H9 (cell line): ENCODE data around the gene LRP8. TPM values are rescaled to one million over a fixed set of nuclear protein-coding genes. Genes with fewer than 3 reads are reported as not detected.

Source experiments
- DNase-seq: peaks from one replicate; pipeline ENCODE4 v3.0.0-alpha.2; 2017
- H2AFZ ChIP-seq: one replicate; pipeline ENCODE4 v1.6.1; 2013; ENCODE audit warnings: mild to moderate bottlenecking, low read length, control low read depth, moderate library complexity
- H2AK5ac ChIP-seq: 2 replicates; pipeline ENCODE4 v1.6.1; 2013; ENCODE audit warnings: low read length, control low read depth, mixed read lengths; ENCODE audit not compliant: insufficient read length
- H2BK120ac ChIP-seq: one replicate; pipeline ENCODE4 v1.6.1; 2013; ENCODE audit warnings: low read depth, mild to moderate bottlenecking, low read length, control low read depth, inconsistent platforms; ENCODE audit not compliant: poor library complexity, severe bottlenecking
- H2BK12ac ChIP-seq: 2 replicates; pipeline ENCODE4 v1.6.1; 2013; ENCODE audit warnings: low read length, control low read depth, mixed read lengths, low read depth; ENCODE audit not compliant: insufficient read length
- H2BK15ac ChIP-seq: 2 replicates; pipeline ENCODE4 v1.6.1; 2013; ENCODE audit warnings: low read depth, low read length, control low read depth
- H2BK20ac ChIP-seq: one replicate; pipeline ENCODE4 v1.6.1; 2013; ENCODE audit warnings: low read depth, mild to moderate bottlenecking, low read length, control low read depth, inconsistent platforms; ENCODE audit not compliant: poor library complexity, severe bottlenecking
- H2BK5ac ChIP-seq: 2 replicates; pipeline ENCODE4 v1.6.1; 2013; ENCODE audit warnings: low read length, control low read depth, mixed read lengths; ENCODE audit not compliant: insufficient read length
- H3K14ac ChIP-seq: 2 replicates; pipeline ENCODE4 v1.6.1; 2013; ENCODE audit warnings: low read length, control low read depth; ENCODE audit not compliant: insufficient read depth
- H3K18ac ChIP-seq: 2 replicates; pipeline ENCODE4 v1.6.1; 2013; ENCODE audit warnings: low read depth, mild to moderate bottlenecking, mixed read lengths, low read length, control low read depth; ENCODE audit not compliant: insufficient read length
- H3K23ac ChIP-seq: 2 replicates; pipeline ENCODE4 v1.6.1; 2013; ENCODE audit warnings: low read length, control low read depth, mixed read lengths, low read depth; ENCODE audit not compliant: insufficient read length
- H3K23me2 ChIP-seq: 2 replicates; pipeline ENCODE4 v1.6.1; 2013; ENCODE audit warnings: low read depth, mild to moderate bottlenecking, mixed read lengths, low read length, control low read depth; ENCODE audit not compliant: insufficient read length, poor library complexity, severe bottlenecking
- H3K27ac ChIP-seq: 2 replicates; pipeline ENCODE4 v1.5.1; 2013; ENCODE audit warnings: low read length, control low read depth, mixed read lengths, low read depth; ENCODE audit not compliant: insufficient read length
- H3K27me3 ChIP-seq: 2 replicates; pipeline ENCODE4 v1.6.1; 2013; ENCODE audit warnings: low read length, control low read depth, inconsistent platforms; ENCODE audit not compliant: insufficient read depth
- H3K4ac ChIP-seq: 2 replicates; pipeline ENCODE4 v1.6.1; 2013; ENCODE audit warnings: low read depth, mild to moderate bottlenecking, control low read depth, inconsistent platforms, low read length, moderate library complexity
- H3K4me1 ChIP-seq: 2 replicates; pipeline ENCODE4 v1.6.1; 2013; ENCODE audit warnings: low read length, control low read depth, inconsistent platforms; ENCODE audit not compliant: insufficient read depth
- H3K4me2 ChIP-seq: 2 replicates; pipeline ENCODE4 v1.6.1; 2013; ENCODE audit warnings: low read length, control low read depth, mixed read lengths; ENCODE audit not compliant: insufficient read length, insufficient read depth
- H3K56ac ChIP-seq: 2 replicates; pipeline ENCODE4 v1.6.1; 2013; ENCODE audit warnings: low read depth, mild to moderate bottlenecking, mixed read lengths, low read length, control low read depth; ENCODE audit not compliant: insufficient read length
- H3K79me1 ChIP-seq: 2 replicates; pipeline ENCODE4 v1.6.1; 2013; ENCODE audit warnings: low read depth, mild to moderate bottlenecking, moderate library complexity, low read length, control low read depth, inconsistent platforms; ENCODE audit not compliant: insufficient read depth, poor library complexity, severe bottlenecking
- H3K79me2 ChIP-seq: 2 replicates; pipeline ENCODE4 v1.6.1; 2013; ENCODE audit warnings: low read length, control low read depth, inconsistent platforms; ENCODE audit not compliant: insufficient read depth
- H3K9ac ChIP-seq: 2 replicates; pipeline ENCODE4 v1.6.1; 2013; ENCODE audit warnings: low read length, control low read depth, mixed read lengths; ENCODE audit not compliant: insufficient read length; ENCODE audit errors: extremely low read depth
- H3K9me3 ChIP-seq: one replicate; pipeline ENCODE4 v1.6.1; 2013; ENCODE audit warnings: low read depth, low read length, inconsistent platforms; ENCODE audit not compliant: control insufficient read depth
- H3T11ph ChIP-seq: one replicate; pipeline ENCODE4 v1.6.1; 2013; ENCODE audit warnings: mild to moderate bottlenecking, low read length, control low read depth, inconsistent platforms
- H4K20me1 ChIP-seq: one replicate; pipeline ENCODE4 v1.6.1; 2013; ENCODE audit not compliant: control insufficient read depth, insufficient read length, insufficient read depth
- H4K5ac ChIP-seq: 2 replicates; pipeline ENCODE4 v1.6.1; 2013; ENCODE audit warnings: low read depth, mild to moderate bottlenecking, mixed read lengths, low read length, control low read depth; ENCODE audit not compliant: insufficient read length
- H4K8ac ChIP-seq: replicated peaks from 2 replicates; pipeline ENCODE4 v1.6.1; 2013; ENCODE audit warnings: low read length, control low read depth, mixed read lengths, low read depth; ENCODE audit not compliant: insufficient read length
- H4K91ac ChIP-seq: 2 replicates; pipeline ENCODE4 v1.6.1; 2013; ENCODE audit warnings: low read depth, mild to moderate bottlenecking, moderate library complexity, mixed read lengths, low read length, control low read depth; ENCODE audit not compliant: insufficient read length
- H3K27ac Mint-ChIP-seq, 3 experiments: 2 replicates in 2 of 3; 3 replicates in 1 of 3; pipeline ENCODE4 v1.8.0; 2020 to 2021; ENCODE audit warnings: mixed read lengths in 3 of 3, mild to moderate bottlenecking in 1 of 3, moderate library complexity in 1 of 3
- H3K27me3 Mint-ChIP-seq: 2 replicates; pipeline ENCODE4 v1.8.0; 2021; ENCODE audit warnings: low read depth, mild to moderate bottlenecking, moderate library complexity, mixed read lengths
- H3K36me3 Mint-ChIP-seq, 3 experiments: 2 replicates in 2 of 3; 3 replicates in 1 of 3; pipeline ENCODE4 v1.8.0; 2020 to 2021; ENCODE audit warnings: low read depth in 3 of 3, mixed read lengths in 3 of 3; ENCODE audit not compliant: insufficient read depth in 1 of 3
- H3K4me1 Mint-ChIP-seq, 2 experiments: 2 replicates each; pipeline ENCODE4 v1.8.0; 2020; ENCODE audit warnings: mixed read lengths in 2 of 2
- H3K4me3 Mint-ChIP-seq, 2 experiments: 2 replicates in 1 of 2; 3 replicates in 1 of 2; pipeline ENCODE4 v1.8.0; 2020 to 2021; ENCODE audit warnings: mild to moderate bottlenecking in 2 of 2, mixed read lengths in 2 of 2, moderate library complexity in 1 of 2
- H3K9me3 Mint-ChIP-seq, 2 experiments: 2 replicates in 1 of 2; 3 replicates in 1 of 2; pipeline ENCODE4 v1.8.0; 2020; ENCODE audit warnings: mild to moderate bottlenecking in 2 of 2, mixed read lengths in 2 of 2, moderate library complexity in 1 of 2
- CTCF ChIP-seq: fragments of 200-600 bp; sonication (generic); conservative IDR thresholded peaks from 3 replicates; pipeline ENCODE4 v1.8.0; 2021; ENCODE audit warnings: antibody characterized with exemption, mild to moderate bottlenecking
- WGBS: extraction: QIAGEN DNeasy Blood & Tissue Kit; methylation state at CpG from one replicate; pipeline ENCODE4 v1.1.7; 2013; ENCODE audit warnings: missing lambda C conversion rate, low lambda C conversion rate, mixed read lengths; ENCODE audit not compliant: insufficient read length; ENCODE audit errors: extremely low coverage; 5-methylcytosine and 5-hydroxymethylcytosine counted together
- total RNA-seq: library from RNA; stranded (reverse); gene quantifications from 2 replicates; pipeline ENCODE4 v1.2.1, GENCODE V29; 2021

LRP8 gene
- total RNA-seq, 1 experiment from 2014 or later: 78.6 TPM

GRCh38 chr1:53257454-53258081 is 70.3 kb downstream of the LRP8 start:
- no peak overlapping the region for H3K9ac ChIP-seq
- H3K79me2 ChIP-seq: no peaks in the 10 kb centered on the region
- no peak overlapping the region for H3K27ac ChIP-seq
- no peak overlapping the region for H3T11ph ChIP-seq
- no peak overlapping the region for H3K56ac ChIP-seq
- Mint-ChIP-seq H3K27me3 (no peaks in the 10 kb centered on the region), H3K4me3 (no peak overlapping the region), H3K27ac (no peak overlapping the region; a peak in 1 of 7 replicates), H3K4me1 (no peaks in the 10 kb centered on the region), H3K9me3 (no peaks in the 10 kb centered on the region), H3K36me3 (peaks cover 48 to 90% (median 84%) of the 10 kb centered on the region in 3 experiments)
- no peak for TF ChIP-seq CTCF
- DNase-seq: no peak
- H2BK20ac ChIP-seq: no peak overlapping the region
- no peak overlapping the region for H4K8ac ChIP-seq
- no peaks in the 10 kb centered on the region for H3K79me1 ChIP-seq
- H3K9me3 ChIP-seq: no peaks in the 10 kb centered on the region
- no peak overlapping the region for H3K4me2 ChIP-seq
- H3K4ac ChIP-seq: no peak overlapping the region
- H2BK15ac ChIP-seq: no peak overlapping the region
- no peak overlapping the region for H3K18ac ChIP-seq
- no CpG with 5 or more reads among the region's 5 CpGs for WGBS
- H2AK5ac ChIP-seq: no peak overlapping the region
- no peak overlapping the region for H4K91ac ChIP-seq
- no peak overlapping the region for H2AFZ ChIP-seq
- H3K14ac ChIP-seq: no peak overlapping the region
- H4K5ac ChIP-seq: no peak overlapping the region
- H3K4me1 ChIP-seq: no peaks in the 10 kb centered on the region
- no peaks in the 10 kb centered on the region for H4K20me1 ChIP-seq
- H3K23ac ChIP-seq: no peak overlapping the region
- H2BK5ac ChIP-seq: no peak overlapping the region
- no peak overlapping the region for H2BK120ac ChIP-seq
- H3K23me2 ChIP-seq: no peaks in the 10 kb centered on the region
- no peaks in the 10 kb centered on the region for H3K27me3 ChIP-seq
- no peak overlapping the region for H2BK12ac ChIP-seq
